MCF 10A (cell line): ENCODE results near the gene ZHX3. TPM values are rescaled to one million over a fixed set of nuclear protein-coding genes. Genes with fewer than 3 reads are reported as not detected.

ENCODE experiments used
- BruUV-seq: library from RNA; stranded (reverse); fragments of 400-500 nt; replicated peaks from 2 replicates; lab custom pipeline; 2021; lab: Mats Ljungman, UMichigan
- CTCF ChIA-PET: fragments of 300-600 bp; sonication (Branson Sonifier 250); formaldehyde crosslinking; extraction: SDS; loops from one replicate; lab custom pipeline; 2021; ENCODE audit warnings: antibody characterized with exemption, inconsistent platforms; lab: Yijun Ruan, JAX
- POLR2A ChIA-PET: fragments of 300-600, 350-650 bp; sonication (Branson Sonifier 250); formaldehyde crosslinking; extraction: SDS; loops from one replicate; lab custom pipeline; 2020; ENCODE audit warnings: antibody characterized with exemption, inconsistent platforms; lab: Yijun Ruan, JAX
- DNase-seq: peaks from one replicate; pipeline ENCODE4 v3.0.0-alpha.2; 2018; ENCODE audit not compliant: unreplicated experiment
- H3K27ac Mint-ChIP-seq: one replicate; pipeline ENCODE4 v1.8.0; 2022; ENCODE audit warnings: mild to moderate bottlenecking, low read depth, mixed read lengths; ENCODE audit not compliant: unreplicated experiment
- H3K27me3 Mint-ChIP-seq: one replicate; pipeline ENCODE4 v1.8.0; 2022; ENCODE audit warnings: mixed read lengths; ENCODE audit not compliant: insufficient read depth, unreplicated experiment
- H3K36me3 Mint-ChIP-seq: one replicate; pipeline ENCODE4 v1.8.0; 2022; ENCODE audit warnings: mild to moderate bottlenecking, moderate library complexity, mixed read lengths; ENCODE audit not compliant: insufficient read depth, unreplicated experiment
- H3K4me1 Mint-ChIP-seq: one replicate; pipeline ENCODE4 v1.8.0; 2022; ENCODE audit warnings: mixed read lengths; ENCODE audit not compliant: insufficient read depth, unreplicated experiment
- H3K4me3 Mint-ChIP-seq: one replicate; pipeline ENCODE4 v1.8.0; 2022; ENCODE audit warnings: mild to moderate bottlenecking, moderate library complexity, mixed read lengths; ENCODE audit not compliant: unreplicated experiment
- H3K9me3 Mint-ChIP-seq: one replicate; pipeline ENCODE4 v1.8.0; 2022; ENCODE audit warnings: mixed read lengths; ENCODE audit not compliant: unreplicated experiment
- intact Hi-C: fragments of 100-400 bp; cut with micrococcal nuclease; formaldehyde crosslinking; loops from 2 replicates; pipeline ENCODE4 v1.14.1; 2022
- total RNA-seq: library from RNA; stranded (reverse); gene quantifications from 2 replicates; pipeline ENCODE4 v1.2.3, GENCODE V29; 2022
- TF ChIP-seq, protein P1 (sequence below): fragments of 200-600 bp; IDR thresholded peaks from one replicate; pipeline ENCODE4 v1.8.0; 2022; ENCODE audit warnings: antibody characterized with exemption, mild to moderate bottlenecking; ENCODE audit not compliant: unreplicated experiment

Gene ZHX3
- total RNA-seq, 1 experiment from 2014 or later, result 34.1 TPM

DNA sequence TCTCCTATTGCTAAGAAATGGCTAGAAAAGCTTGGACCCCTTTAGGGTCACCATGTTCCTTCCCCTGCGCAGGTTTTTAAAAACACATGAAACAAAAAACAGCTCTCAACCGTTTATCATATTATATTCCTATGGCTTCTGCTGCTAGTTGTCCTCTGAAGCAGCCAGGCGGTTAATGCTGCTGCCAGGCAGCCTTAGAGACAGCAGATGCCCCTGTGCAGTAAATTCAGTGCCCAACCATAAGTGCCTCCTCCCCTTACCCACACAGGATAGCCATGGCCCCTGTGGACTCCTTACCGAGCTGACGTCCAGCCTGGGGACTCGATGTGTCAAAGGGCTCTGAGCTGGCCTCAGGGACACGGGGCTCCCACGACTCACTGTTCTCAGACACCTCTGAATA is 115.8 kb downstream of the ZHX3 start:
- CTCF ChIA-PET, result interaction anchor here (0.6 to 3.5 kb wide), 7 partner anchors 9 to 992 kb away, joined by 3 to 13 read pairs (median 3); no protein-coding TSS in a partner anchor
- DNase-seq, result no peak
- Mint-ChIP-seq H3K4me3 (no peak overlapping the region), H3K36me3 (peaks cover 32% of the 10 kb centered on the region), H3K27ac (no peak overlapping the region), H3K27me3 (no peaks in the 10 kb centered on the region), H3K9me3 (peaks cover 9% of the 10 kb centered on the region), H3K4me1 (no peaks in the 10 kb centered on the region)
- intact Hi-C loops, result no loop called here
- BruUV-seq, result no TSS peak
- POLR2A ChIA-PET, result interaction anchor here (0.6 to 1.9 kb wide), 4 partner anchors 9 to 140 kb away, joined by 3 to 7 read pairs (median 3); no protein-coding TSS in a partner anchor
- TF ChIP-seq, protein P1, sequence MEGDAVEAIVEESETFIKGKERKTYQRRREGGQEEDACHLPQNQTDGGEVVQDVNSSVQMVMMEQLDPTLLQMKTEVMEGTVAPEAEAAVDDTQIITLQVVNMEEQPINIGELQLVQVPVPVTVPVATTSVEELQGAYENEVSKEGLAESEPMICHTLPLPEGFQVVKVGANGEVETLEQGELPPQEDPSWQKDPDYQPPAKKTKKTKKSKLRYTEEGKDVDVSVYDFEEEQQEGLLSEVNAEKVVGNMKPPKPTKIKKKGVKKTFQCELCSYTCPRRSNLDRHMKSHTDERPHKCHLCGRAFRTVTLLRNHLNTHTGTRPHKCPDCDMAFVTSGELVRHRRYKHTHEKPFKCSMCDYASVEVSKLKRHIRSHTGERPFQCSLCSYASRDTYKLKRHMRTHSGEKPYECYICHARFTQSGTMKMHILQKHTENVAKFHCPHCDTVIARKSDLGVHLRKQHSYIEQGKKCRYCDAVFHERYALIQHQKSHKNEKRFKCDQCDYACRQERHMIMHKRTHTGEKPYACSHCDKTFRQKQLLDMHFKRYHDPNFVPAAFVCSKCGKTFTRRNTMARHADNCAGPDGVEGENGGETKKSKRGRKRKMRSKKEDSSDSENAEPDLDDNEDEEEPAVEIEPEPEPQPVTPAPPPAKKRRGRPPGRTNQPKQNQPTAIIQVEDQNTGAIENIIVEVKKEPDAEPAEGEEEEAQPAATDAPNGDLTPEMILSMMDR, result no peak

- Mint-ChIP-seq H3K36me3 (peaks cover 32% of the 10 kb centered on the region), H3K27me3 (no peaks in the 10 kb centered on the region), H3K27ac (no peak overlapping the region), H3K4me3 (no peak overlapping the region), H3K4me1 (no peaks in the 10 kb centered on the region), H3K9me3 (peaks cover 9% of the 10 kb centered on the region)
- TF ChIP-seq, protein P1, result no peak
- no peak for DNase-seq
- intact Hi-C loops, result no loop called here
- ChIA-PET POLR2A (interaction anchor here (0.7 to 1.9 kb wide), 6 partner anchors 11 to 122 kb away, joined by 3 to 7 read pairs (median 3); no protein-coding TSS in a partner anchor), CTCF (interaction anchor here (0.8 to 3.5 kb wide), 5 partner anchors 8 to 31 kb away, joined by 3 to 13 read pairs (median 3); no protein-coding TSS in a partner anchor)
- no TSS peak for BruUV-seq
These were observed 116.9 kb downstream of the ZHX3 start for GRCh38 chr20:41200446-41201202.

DNA sequence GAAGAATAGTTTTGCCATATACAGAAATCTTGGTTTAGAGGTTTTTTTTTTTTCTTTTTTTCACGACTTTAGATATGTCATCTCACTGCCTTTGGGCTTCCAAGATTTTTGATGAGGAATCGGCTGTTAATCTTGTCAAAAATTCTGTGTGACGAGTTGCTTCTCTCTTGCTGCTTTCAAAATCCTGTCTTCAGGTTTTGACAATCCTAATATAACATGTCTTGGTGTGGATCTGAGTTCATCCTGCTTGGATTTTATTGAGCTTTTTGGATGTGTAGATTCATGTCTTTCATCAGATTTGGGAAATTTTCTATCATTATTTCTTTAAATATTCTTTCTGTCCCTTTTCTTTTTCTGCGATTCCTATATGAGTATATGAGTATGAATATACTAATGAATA is 119.1 kb downstream of the ZHX3 start:
- ChIA-PET CTCF (interaction anchor here (1.3 to 1.4 kb wide), 3 partner anchors 25 to 208 kb away, joined by 3 to 6 read pairs (median 5); no protein-coding TSS in a partner anchor), POLR2A (interaction anchor here (0.7 to 1.0 kb wide), 3 partner anchors 10 to 68 kb away, joined by 3 to 4 read pairs (median 4); no protein-coding TSS in a partner anchor)
- intact Hi-C loops, result no loop called here

More for the DNA sequence above, 119.1 kb downstream of the ZHX3 start:
- DNase-seq, result no peak
- no TSS peak for BruUV-seq
- H3K36me3 Mint-ChIP-seq, result peaks cover 37% of the 10 kb centered on the region
- H3K4me3 Mint-ChIP-seq, result no peak overlapping the region
- H3K27me3 Mint-ChIP-seq, result no peaks in the 10 kb centered on the region
- no peak overlapping the region for H3K27ac Mint-ChIP-seq
- TF ChIP-seq, protein P1, result no peak
- no peaks in the 10 kb centered on the region for H3K4me1 Mint-ChIP-seq
- peaks cover 9% of the 10 kb centered on the region for H3K9me3 Mint-ChIP-seq
